Middle frontal gyrus (tissue), 1 donor: ENCODE data around the gene SERPINB1.
"Not testable (repeated sequence)": the region's sequence is repeated elsewhere in the genome, so short reads cannot be mapped to it uniquely, and the experiment has no call there.

ENCODE experiments used
- DNase-seq: peaks from one replicate; pipeline ENCODE4 v3.0.0-alpha.2; 2015; ENCODE audit warnings: low spot score; ENCODE audit errors: extremely low spot score

SERPINB1 gene

DNA sequence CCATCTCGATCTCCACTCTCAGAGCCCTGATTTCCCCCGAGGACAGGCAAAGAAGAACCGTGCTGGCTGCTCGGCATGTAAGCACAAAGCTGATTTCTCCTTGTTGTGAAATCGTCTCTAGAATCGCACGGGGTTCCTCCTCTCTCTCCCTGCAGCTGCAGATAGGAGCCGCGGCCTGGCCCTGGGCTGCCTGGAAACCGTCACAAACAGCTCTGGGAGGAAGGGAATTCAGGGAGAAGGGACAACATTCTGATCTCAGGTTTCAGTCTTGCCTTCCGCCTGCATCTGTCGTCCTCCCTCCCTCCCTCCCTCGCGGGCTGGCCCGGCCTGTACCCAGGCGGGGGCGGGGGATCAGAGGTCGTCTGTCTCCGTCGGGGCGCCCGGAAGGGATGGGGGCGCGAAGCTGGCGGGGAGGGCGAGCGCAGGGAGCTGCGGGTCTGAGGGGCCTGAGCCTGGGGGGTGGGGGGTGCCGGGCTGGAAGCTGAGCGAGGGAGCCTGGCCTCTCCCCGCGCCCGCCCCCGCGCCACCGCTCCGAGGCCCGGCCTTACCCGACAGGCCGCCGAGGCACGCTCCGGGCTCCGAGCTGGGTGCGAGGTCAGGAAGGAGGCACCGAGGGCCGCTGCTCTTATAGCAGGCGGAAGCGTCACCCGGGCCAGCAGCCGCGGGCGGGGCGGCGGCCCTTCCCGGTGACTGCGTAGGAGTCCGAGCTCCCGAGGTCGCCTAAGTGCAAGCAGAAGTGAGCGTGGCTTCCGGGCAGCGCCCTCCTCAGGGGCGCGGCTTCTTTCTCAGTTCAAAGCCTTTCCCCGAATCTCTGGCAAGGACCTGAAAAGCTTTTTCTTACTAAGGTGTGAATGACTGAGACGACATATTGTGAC, at the start of gene SERPINB1:
Gene SERPINB1, minus strand, starts transcription at position 600 of the 875 bp plus-strand sequence. CDS start 1,277 bp downstream, outside the sequence.
- no peak for DNase-seq

DNA sequence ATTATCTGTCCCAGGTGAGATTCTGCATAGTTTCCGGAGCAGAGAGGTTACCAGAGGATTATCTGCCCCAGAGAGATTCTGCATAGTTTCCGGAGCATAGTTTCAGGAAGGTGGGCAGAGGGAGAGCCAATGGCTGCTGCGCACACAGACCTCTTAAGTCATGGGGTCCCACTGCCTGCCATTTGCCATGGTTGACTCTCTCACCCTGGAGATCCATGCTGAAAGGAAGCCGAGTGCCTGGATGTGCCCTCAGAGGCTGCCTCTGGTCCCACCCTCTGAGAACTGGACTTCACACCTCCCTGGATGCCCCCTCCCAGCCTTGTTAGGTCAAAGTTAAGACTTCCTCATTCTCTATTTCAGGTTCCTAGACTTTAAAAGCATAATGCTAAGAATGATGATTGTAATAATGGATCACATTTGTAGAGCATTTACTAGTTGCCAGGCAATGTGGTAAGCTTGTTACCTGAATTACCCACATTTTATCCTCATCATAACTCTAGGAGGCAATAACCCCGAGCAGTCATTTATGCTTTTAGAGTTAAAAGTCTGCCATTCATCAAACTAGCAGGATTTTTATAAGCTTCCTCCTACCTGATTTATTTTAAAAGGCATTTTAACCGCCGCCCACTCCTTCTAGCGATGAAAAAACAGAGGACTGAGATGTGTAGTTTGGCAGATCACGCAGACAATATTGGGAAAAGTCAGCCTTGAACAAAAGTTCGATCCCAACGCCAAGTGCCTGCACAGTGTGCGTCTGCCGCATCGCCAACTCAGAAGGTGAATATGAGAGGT, 49.5 kb upstream of the SERPINB1 start:
- no peak for DNase-seq

DNA sequence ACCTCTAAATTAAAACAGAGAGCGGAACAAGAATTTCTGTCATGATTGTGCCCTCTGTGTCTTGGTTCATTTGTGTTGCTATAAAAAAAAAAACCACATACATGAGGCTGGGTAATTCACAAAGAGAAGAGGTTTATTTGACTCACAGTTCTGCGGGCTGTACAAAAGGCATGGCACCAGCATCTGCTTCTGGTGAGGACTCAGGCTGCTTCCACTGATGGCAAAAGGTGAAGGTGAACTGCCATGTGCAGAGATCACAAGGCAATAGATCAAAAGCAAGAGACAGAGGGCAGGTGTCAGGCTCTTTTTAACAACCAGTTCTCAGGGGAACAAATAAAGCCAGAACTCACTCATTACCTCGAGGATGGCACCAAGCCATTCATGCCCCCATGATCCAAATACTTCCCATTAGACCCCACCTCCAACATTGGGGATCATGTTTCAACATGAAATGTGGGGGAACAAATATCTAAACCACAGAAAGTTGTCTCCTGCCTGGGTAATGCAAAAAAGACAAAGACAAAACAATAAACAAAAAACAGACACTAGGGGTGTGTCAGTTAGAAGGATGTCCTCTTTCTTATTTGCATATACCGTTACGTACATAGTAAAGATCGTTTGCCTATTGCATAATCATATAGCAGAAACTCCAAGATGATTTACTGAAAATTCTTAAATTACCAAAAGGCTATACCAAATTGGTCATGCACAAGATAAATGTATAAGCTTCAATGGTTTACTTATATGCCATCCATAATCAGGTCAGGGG, 44.5 kb upstream of the SERPINB1 start:
- DNase-seq: no peak

DNA sequence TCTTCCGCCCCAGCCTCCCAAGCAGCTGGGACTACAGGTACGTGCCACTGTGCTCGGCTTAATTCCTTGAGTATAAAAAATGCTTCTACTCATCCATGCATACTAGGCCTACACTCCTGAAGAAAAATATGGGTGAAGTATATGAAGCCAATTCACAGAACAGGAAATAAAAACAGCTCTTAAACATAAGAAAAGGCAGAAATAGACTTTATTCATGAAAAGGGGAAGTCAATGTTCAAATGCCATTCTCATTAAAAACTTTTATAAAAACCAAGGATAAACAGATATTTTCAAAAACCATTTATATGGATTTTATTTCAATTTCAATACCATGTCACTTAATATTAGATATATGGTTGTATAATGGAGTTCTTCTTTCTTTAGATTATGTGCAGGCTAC, 43.1 kb upstream of the SERPINB1 start:
- no peak for DNase-seq

DNA sequence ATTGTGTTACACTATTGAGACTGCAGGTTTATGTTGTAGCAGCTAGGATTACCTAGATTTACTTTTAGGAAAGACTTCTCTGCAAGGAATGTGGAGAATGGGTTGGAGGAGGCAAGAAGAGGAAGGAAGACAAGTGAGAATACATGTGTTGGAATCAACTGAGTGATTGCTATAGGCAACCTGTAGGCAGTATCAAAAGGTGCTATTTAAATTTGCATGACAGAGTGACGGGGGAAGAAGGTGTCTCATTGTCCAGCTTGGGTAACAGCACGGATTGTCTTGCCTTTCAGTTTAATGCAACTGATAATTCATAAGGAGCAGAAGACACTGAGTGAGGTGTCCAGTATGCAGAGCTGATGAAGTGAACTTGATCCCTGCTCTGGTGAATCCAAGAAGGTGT, 42.0 kb upstream of the SERPINB1 start:
- no peak for DNase-seq

DNA sequence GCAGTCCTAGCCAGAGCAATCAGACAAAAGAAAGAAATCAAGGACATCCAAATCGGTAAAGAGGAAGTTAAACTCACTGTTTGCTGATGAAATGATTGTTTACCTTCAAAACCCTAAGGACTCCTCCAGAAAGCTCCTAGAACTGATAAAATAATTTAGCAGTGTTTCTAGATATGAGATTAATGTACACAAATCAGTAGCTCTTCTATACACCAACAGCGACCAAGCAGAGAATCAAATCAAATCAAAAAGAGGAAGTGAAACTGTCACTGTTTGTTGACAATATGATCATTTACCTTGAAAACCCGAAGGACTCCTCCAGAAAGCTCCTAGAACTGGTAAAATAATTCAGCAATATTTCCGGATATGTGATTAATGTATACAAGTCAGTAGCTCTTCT, 39.8 kb upstream of the SERPINB1 start:
- no peak for DNase-seq

DNA sequence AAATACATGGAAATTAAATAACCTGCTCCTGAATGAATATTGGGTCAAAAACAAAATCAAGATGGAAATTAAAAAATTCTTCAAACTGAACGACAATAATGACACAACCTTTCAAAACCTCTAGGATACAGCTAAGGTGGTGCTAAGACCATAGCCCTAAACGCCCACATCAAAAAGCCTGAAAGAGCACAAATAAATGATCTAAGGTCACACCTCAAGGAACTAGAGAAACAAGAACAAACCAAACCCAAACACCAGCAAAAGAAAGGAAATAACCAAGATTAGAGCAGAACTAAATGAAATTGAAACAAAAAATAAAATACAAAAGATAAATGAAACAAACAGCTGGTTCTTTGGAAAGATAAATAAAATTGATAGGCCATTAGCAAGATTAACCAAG, 38.5 kb upstream of the SERPINB1 start:
- DNase-seq: not testable (repeated sequence)

GRCh38 chr6:2877960-2878359, 36.3 kb upstream of the SERPINB1 start:
- DNase-seq: no peak

GRCh38 chr6:2877057-2877882, 35.6 kb upstream of the SERPINB1 start:
- DNase-seq: no peak

DNA sequence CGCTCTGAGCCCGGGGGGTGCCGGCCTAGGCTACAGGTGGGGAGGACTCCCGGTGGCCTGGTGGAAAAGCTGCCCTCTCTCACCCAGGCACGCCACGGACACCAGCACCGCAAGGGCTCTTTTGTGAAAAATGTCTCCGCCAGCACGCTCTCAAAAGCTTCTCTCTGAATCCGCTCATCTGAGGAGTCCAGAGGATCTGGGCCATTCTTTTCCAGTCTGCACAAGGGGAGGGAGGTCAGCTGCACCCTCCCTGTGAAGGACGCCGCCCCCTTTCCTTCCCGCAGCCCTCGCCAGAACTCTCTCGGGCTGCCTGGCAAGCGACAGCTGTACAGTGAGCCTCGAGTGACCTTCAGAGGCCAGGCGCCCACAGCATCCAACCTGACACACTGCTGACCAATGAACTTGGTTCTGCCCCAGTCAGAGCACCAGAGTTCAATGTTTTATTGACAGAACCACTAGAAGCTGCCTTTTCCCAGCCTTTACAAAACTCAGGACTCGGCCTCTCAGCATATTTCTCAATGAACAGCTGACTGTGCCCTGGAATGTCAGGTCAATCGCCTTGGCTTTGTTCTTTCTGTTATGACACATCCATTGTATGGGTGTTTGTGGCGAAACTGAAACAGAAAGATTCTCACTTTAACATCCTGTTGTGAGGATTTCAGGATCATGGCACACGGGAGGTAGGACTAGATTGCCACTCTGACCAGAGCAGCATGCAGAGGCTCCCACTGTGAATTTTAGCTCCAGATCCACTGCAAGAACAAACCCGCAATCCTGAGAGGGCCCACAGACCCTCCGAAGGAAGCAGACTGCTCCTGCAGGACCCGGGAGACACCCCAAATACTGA, 34.8 kb upstream of the SERPINB1 start:
- no peak for DNase-seq

DNA sequence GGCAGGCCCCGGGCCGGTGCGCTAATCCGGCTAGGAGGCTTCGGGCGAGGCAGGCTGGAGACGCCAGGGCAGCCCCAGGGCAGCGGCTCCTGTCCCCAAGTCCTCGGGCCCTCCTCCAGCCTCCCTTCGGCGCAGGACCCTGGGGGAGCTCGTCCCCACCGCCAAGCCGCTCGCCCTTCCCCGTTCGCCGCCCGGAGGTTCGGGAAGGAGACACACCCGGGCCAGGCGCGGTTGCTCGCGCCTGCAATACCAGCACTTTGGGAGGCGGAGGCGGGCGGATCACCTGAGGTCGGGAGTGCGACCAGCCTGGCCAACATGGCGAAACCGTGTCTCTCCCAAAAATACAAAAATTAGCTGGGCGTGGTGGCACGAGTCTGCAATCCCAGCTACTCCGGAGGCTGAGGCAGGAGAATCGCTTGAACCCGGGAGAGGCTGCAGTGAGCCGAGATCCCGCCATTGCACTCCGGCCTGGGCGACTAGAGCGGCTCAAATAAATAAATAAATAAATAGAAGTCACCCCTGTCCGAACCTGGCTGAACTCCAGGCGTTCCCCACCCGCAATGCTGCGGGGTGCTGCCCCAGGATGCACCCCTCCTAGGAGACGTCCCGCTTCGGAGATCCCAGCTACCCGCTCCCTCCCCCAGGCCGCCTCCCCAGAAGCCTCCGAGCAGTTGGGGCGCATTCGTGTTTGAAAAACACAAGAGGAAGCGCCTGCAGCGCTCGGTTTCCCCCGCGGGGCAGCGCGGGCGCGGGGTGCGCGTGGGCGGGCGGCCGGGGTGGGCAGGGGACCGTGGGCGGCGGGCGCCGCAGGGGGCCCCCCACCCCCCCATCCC, 33.9 kb upstream of the SERPINB1 start:
- no peak for DNase-seq

GRCh38 chr6:2873643-2874042, 32.0 kb upstream of the SERPINB1 start:
- DNase-seq: no peak

- DNase-seq: no peak
Measured at GRCh38 chr6:2872423-2873358, 31.0 kb upstream of the SERPINB1 start.

DNA sequence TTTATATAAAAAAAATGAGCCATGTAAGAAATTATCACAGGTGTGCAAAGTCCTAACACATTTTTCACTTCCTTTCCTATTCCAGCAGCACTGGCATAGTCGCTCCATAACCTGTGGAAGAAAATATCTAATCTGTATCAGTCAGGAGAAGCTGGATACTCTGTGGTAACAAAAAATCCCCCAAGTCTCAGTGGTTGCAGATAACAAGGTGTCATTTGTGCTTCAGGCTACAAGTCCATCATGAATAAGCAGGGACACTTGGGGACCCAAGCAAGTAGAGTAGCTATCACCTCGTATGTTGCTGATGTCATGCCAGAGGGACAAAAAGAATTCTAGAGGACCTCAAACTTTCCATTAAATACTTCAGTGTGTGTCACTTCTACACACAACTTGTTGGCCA, 30.3 kb upstream of the SERPINB1 start:
- no peak for DNase-seq

- DNase-seq: no peak
Measured at GRCh38 chr6:2871102-2871501, 29.4 kb upstream of the SERPINB1 start.

DNA sequence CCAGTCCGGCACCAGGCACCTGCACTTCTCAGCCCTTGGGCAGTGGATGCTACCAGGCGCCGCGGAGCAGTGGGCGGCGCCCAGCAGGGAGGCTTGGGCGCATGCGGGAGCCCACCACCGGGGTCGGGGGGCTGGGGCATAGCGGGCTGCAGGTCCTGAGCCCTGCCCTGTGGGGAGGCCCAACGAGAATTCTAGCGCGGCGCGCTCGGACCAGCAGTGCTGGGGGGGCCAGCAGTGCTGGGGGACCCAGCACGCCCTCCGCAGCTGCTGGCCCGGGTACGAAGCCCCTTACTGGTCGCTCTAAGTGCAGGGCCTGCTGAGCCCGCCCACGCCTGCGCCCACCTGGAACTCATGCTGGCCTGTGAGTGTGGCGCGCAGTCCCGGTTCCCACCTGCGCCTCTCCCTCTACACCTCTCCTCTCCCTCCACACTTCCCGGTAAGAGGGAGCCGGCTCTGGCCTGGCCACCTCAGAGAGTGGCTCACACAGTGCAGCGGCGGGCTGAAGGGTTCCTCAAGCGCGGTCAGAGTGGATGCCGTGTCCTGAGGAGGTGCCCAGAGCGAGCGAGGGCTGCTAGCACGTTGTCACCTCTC, 28.5 kb upstream of the SERPINB1 start:
- DNase-seq: no peak

DNA sequence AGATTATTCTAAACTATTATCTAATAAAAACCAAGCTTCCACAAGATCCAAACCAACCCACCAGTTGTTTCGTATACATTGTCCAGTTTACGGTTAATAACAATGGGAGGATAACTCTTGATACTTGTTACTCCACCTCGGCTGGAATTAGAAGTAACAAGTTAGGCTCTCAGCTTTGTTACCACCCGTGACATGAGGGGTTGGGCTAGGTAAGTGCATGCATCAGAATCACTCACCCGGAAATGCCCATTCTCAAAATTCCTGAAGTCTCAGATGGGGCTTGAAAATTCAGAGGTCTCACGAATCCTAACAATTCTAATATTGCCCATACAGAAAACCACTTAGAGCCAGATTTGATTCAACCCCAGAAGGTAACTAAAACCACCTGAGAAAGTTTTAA, 27.0 kb upstream of the SERPINB1 start:
- DNase-seq: no peak
